Colonic mucosa (tissue), 4 donors: ENCODE measurements around the gene KRT84. TPM values are rescaled to one million over a fixed set of nuclear protein-coding genes. Genes with fewer than 3 reads are reported as not detected.

Experiments used
- DNase-seq: peaks from one replicate; pipeline ENCODE4 v3.0.0-alpha.2; 2020
- H3K27ac ChIP-seq: fragments of 200-600 bp; one replicate; pipeline ENCODE4 v1.8.0; 2021
- H3K27me3 ChIP-seq: fragments of 200-600 bp; one replicate; pipeline ENCODE4 v1.8.0; 2021
- H3K36me3 ChIP-seq: fragments of 200-600 bp; one replicate; pipeline ENCODE4 v1.8.0; 2021
- H3K4me1 ChIP-seq: fragments of 200-600 bp; one replicate; pipeline ENCODE4 v1.8.0; 2021; ENCODE audit warnings: mild to moderate bottlenecking
- H3K4me3 ChIP-seq: fragments of 200-600 bp; one replicate; pipeline ENCODE4 v1.8.0; 2021
- H3K9ac ChIP-seq, 2 donors: one replicate each; pipeline ENCODE4 v1.7.0; 2013; ENCODE audit warnings: control low read depth in 2 of 2, low read depth in 2 of 2, low read length in 2 of 2
- H3K9me3 ChIP-seq: fragments of 200-600 bp; one replicate; pipeline ENCODE4 v1.8.0; 2021
- intact Hi-C: fragments of 100-400 bp; cut with DNase I; formaldehyde crosslinking; loops from one replicate; pipeline ENCODE4 v1.14.1; 2022
- total RNA-seq, 2 donors: library from RNA; stranded (reverse); fragmentation: NEBNext Ultra II Directional in 1 of 2; extraction: Animal tissue kit (Norgen Biotek cat#: 25700) in 1 of 2; gene quantifications; one replicate each; pipeline ENCODE4 v1.2.1, GENCODE V29; 2021
- TF ChIP-seq, protein P1 (sequence below): fragments of 200-600 bp; IDR thresholded peaks from one replicate; pipeline ENCODE4 v1.8.0; 2022; ENCODE audit warnings: antibody characterized with exemption, mild to moderate bottlenecking
- donor health status: healthy.
- donor health status: DM: no; HTN: no; CAD: no.
- donor health status: DM: no; HTN: no; CAD: no.

The KRT84 gene
- total RNA-seq, 2 donors from 2014 or later: not detected

- no peak overlapping the region for H3K27ac ChIP-seq
- TF ChIP-seq, protein P1, sequence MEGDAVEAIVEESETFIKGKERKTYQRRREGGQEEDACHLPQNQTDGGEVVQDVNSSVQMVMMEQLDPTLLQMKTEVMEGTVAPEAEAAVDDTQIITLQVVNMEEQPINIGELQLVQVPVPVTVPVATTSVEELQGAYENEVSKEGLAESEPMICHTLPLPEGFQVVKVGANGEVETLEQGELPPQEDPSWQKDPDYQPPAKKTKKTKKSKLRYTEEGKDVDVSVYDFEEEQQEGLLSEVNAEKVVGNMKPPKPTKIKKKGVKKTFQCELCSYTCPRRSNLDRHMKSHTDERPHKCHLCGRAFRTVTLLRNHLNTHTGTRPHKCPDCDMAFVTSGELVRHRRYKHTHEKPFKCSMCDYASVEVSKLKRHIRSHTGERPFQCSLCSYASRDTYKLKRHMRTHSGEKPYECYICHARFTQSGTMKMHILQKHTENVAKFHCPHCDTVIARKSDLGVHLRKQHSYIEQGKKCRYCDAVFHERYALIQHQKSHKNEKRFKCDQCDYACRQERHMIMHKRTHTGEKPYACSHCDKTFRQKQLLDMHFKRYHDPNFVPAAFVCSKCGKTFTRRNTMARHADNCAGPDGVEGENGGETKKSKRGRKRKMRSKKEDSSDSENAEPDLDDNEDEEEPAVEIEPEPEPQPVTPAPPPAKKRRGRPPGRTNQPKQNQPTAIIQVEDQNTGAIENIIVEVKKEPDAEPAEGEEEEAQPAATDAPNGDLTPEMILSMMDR: no peak
- H3K9me3 ChIP-seq: no peaks in the 10 kb centered on the region
- H3K4me1 ChIP-seq: no peaks in the 10 kb centered on the region
- H3K4me3 ChIP-seq: no peak overlapping the region
- no peaks in the 10 kb centered on the region for H3K36me3 ChIP-seq
- DNase-seq: no peak
- no peak overlapping the region for H3K9ac ChIP-seq
- intact Hi-C loops: no loop called here
- no peaks in the 10 kb centered on the region for H3K27me3 ChIP-seq
These were observed 53.1 kb downstream of the KRT84 start for GRCh38 chr12:52332381-52332780.

DNA sequence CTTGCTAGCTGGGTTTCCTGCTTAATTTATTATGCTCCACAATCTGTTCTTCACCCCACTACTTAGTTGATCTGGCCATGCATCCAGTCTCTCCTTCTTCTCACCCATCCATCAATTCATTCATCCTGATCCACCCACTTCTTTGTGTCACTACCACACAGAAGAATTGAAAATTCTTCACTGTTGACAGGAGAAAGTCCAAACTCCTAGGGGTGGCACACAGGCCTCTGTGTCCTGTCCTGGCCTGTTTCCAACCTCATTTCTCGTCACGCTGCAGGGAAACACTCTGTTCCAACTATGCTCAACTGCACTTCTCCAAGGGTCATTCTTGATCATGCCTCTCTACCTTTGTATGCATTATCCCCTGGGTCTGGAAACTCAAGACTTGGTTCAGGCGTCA lies 53.6 kb downstream of the KRT84 start:
- Histone ChIP-seq H3K9me3 (no peaks in the 10 kb centered on the region), H3K9ac (no peak overlapping the region), H3K27me3 (no peaks in the 10 kb centered on the region), H3K36me3 (no peaks in the 10 kb centered on the region), H3K27ac (no peak overlapping the region), H3K4me3 (no peak overlapping the region), H3K4me1 (no peaks in the 10 kb centered on the region)
- no peak for DNase-seq
- TF ChIP-seq, protein P1: no peak
- intact Hi-C loops: no loop called here

- Histone ChIP-seq H3K36me3 (no peaks in the 10 kb centered on the region), H3K9ac (no peak overlapping the region), H3K27me3 (no peaks in the 10 kb centered on the region), H3K9me3 (no peaks in the 10 kb centered on the region), H3K27ac (no peak overlapping the region), H3K4me1 (no peaks in the 10 kb centered on the region), H3K4me3 (no peak overlapping the region)
- TF ChIP-seq, protein P1: no peak
- no peak for DNase-seq
- intact Hi-C loops: no loop called here
These were observed 54.4 kb downstream of the KRT84 start for GRCh38 chr12:52331039-52331438.

- Histone ChIP-seq H3K9me3 (no peaks in the 10 kb centered on the region), H3K27ac (no peak overlapping the region), H3K4me3 (no peak overlapping the region), H3K4me1 (no peaks in the 10 kb centered on the region), H3K9ac (no peak overlapping the region), H3K36me3 (no peaks in the 10 kb centered on the region), H3K27me3 (no peaks in the 10 kb centered on the region)
- intact Hi-C loops: loop anchor here (2.0 kb wide), 1 partner anchor 171 kb away; no protein-coding TSS in a partner anchor
- DNase-seq: no peak
- TF ChIP-seq, protein P1: no peak
These were observed 57.5 kb downstream of the KRT84 start for GRCh38 chr12:52327830-52328500.

Other genes with a start within 250 kb of the KRT84 start
- 1 to 10 TPM in 1 of 2 donors, under 1 TPM in 1; 0.66 to 4.9 TPM for gene KRT80, start 193.6 kb downstream of the KRT84 start, total RNA-seq
- 1 to 10 TPM; 2.1 to 4.0 TPM for gene KRT7, start 152.4 kb downstream of the KRT84 start, total RNA-seq
- under 1 TPM in 1 of 2 donors, not detected in 1; 0.16 TPM for gene KRT86, start 111.0 kb downstream of the KRT84 start, total RNA-seq
- gene KRT81, start 94.1 kb downstream of the KRT84 start, total RNA-seq: under 1 TPM in 1 of 2 donors, not detected in 1; 0.77 TPM
- not detected for gene KRT83, start 64.3 kb downstream of the KRT84 start, total RNA-seq
- not detected for gene KRT85, start 18.2 kb downstream of the KRT84 start, total RNA-seq
- gene KRT82, start 20.7 kb upstream of the KRT84 start, total RNA-seq: not detected
- under 1 TPM in 1 of 2 donors, not detected in 1; 0.10 TPM for gene KRT75, start 48.7 kb upstream of the KRT84 start, total RNA-seq
- gene KRT6B, start 66.5 kb upstream of the KRT84 start, total RNA-seq: 1 to 10 TPM in 1 of 2 donors, under 1 TPM in 1; 0.13 to 1.4 TPM
- gene KRT6C, start 88.2 kb upstream of the KRT84 start, total RNA-seq: not detected
- not detected for gene KRT6A, start 107.6 kb upstream of the KRT84 start, total RNA-seq
- gene KRT5, start 134.7 kb upstream of the KRT84 start, total RNA-seq: not detected
- not detected for gene KRT71, start 167.5 kb upstream of the KRT84 start, total RNA-seq
- gene KRT74, start 188.2 kb upstream of the KRT84 start, total RNA-seq: not detected
- under 1 TPM in 1 of 2 donors, not detected in 1; 0.25 TPM for gene KRT72, start 215.8 kb upstream of the KRT84 start, total RNA-seq
- gene KRT73, start 232.9 kb upstream of the KRT84 start, total RNA-seq: not detected